Memory B cell (primary cell): Measurements from ENCODE around the gene XPNPEP3.
A peak's percentile ranks its signal among the peaks of the same experiment; 100 is the strongest.
"Not testable (repeated sequence)": the region's sequence is repeated elsewhere in the genome, so short reads cannot be mapped to it uniquely, and the experiment has no call there.

Experiments used
- ATAC-seq: fragments of 150-1000 bp; cut with Tn5 transposase; 2 replicates; pipeline ENCODE4 v1.10.0; 2021; ENCODE audit warnings: low read depth, mild to moderate bottlenecking, moderate library complexity
- DNase-seq, 2 donors: peaks; one replicate each; pipeline ENCODE4 v3.0.0; 2022; ENCODE audit warnings: low spot score in 2 of 2
- H3K27ac Mint-ChIP-seq: one replicate; pipeline ENCODE4 v1.8.0; 2022; ENCODE audit warnings: mild to moderate bottlenecking, moderate library complexity, mixed read lengths
- H3K27me3 Mint-ChIP-seq: one replicate; pipeline ENCODE4 v1.8.0; 2022; ENCODE audit warnings: mixed read lengths
- H3K36me3 Mint-ChIP-seq: one replicate; pipeline ENCODE4 v1.8.0; 2022; ENCODE audit warnings: mild to moderate bottlenecking, mixed read lengths
- H3K4me1 Mint-ChIP-seq: one replicate; pipeline ENCODE4 v1.8.0; 2022; ENCODE audit warnings: mixed read lengths
- H3K4me3 Mint-ChIP-seq: one replicate; pipeline ENCODE4 v1.8.0; 2022; ENCODE audit warnings: mild to moderate bottlenecking, moderate library complexity, mixed read lengths
- H3K9me3 Mint-ChIP-seq: one replicate; pipeline ENCODE4 v1.8.0; 2022; ENCODE audit warnings: mixed read lengths

The XPNPEP3 gene

GRCh38 chr22:40838486-40838885 lies 18.5 kb upstream of the XPNPEP3 start:
- peaks cover 35% of the 10 kb centered on the region for H3K36me3 Mint-ChIP-seq
- H3K9me3 Mint-ChIP-seq: no peaks in the 10 kb centered on the region
- no peak for DNase-seq
- no peak overlapping the region for H3K4me3 Mint-ChIP-seq
- no peaks in the 10 kb centered on the region for H3K27me3 Mint-ChIP-seq
- peaks cover 5% of the 10 kb centered on the region for H3K4me1 Mint-ChIP-seq
- no peak for ATAC-seq
- H3K27ac Mint-ChIP-seq: no peak overlapping the region

- Mint-ChIP-seq H3K9me3 (no peaks in the 10 kb centered on the region), H3K27ac (peak overlapping the region; percentile 55), H3K36me3 (peaks cover 31% of the 10 kb centered on the region), H3K4me1 (peaks cover 5% of the 10 kb centered on the region), H3K4me3 (no peak overlapping the region), H3K27me3 (no peaks in the 10 kb centered on the region)
- ATAC-seq (no peak), DNase-seq (no peak)
Observed at GRCh38 chr22:40844951-40845350, 12.0 kb upstream of the XPNPEP3 start.

- not testable (repeated sequence) for H3K27ac Mint-ChIP-seq, H3K27me3 Mint-ChIP-seq, DNase-seq, H3K9me3 Mint-ChIP-seq, H3K4me1 Mint-ChIP-seq, ATAC-seq, H3K4me3 Mint-ChIP-seq
- H3K36me3 Mint-ChIP-seq: peaks cover 27% of the 10 kb centered on the region
Observed at GRCh38 chr22:40845816-40846215, 11.1 kb upstream of the XPNPEP3 start.

- H3K27ac Mint-ChIP-seq: no peak overlapping the region
- H3K36me3 Mint-ChIP-seq: peaks cover 4% of the 10 kb centered on the region
- peaks cover 16% of the 10 kb centered on the region for H3K4me1 Mint-ChIP-seq
- no peak overlapping the region for H3K4me3 Mint-ChIP-seq
- ATAC-seq (no peak), DNase-seq (no peak)
- no peaks in the 10 kb centered on the region for H3K9me3 Mint-ChIP-seq
- H3K27me3 Mint-ChIP-seq: no peaks in the 10 kb centered on the region
Observed at GRCh38 chr22:40853333-40853732, 3.6 kb upstream of the XPNPEP3 start.

- H3K4me1 Mint-ChIP-seq: peaks cover 16% of the 10 kb centered on the region
- H3K9me3 Mint-ChIP-seq: no peaks in the 10 kb centered on the region
- H3K36me3 Mint-ChIP-seq: peaks cover 4% of the 10 kb centered on the region
- H3K27me3 Mint-ChIP-seq: no peaks in the 10 kb centered on the region
- no peak overlapping the region for H3K4me3 Mint-ChIP-seq
- DNase-seq: no peak
- no peak for ATAC-seq
- no peak overlapping the region for H3K27ac Mint-ChIP-seq
Observed at GRCh38 chr22:40853961-40854360, 3.0 kb upstream of the XPNPEP3 start.

GRCh38 chr22:40855071-40855978 lies 1.6 kb upstream of the XPNPEP3 start:
- H3K27me3 Mint-ChIP-seq: no peaks in the 10 kb centered on the region
- H3K4me1 Mint-ChIP-seq: peaks cover 16% of the 10 kb centered on the region
- H3K27ac Mint-ChIP-seq: peak overlapping the region; percentile 98
- H3K9me3 Mint-ChIP-seq: no peaks in the 10 kb centered on the region
- ATAC-seq: no peak
- peaks cover 2% of the 10 kb centered on the region for H3K36me3 Mint-ChIP-seq
- DNase-seq: no peak
- H3K4me3 Mint-ChIP-seq: peak overlapping the region; percentile 66

- Mint-ChIP-seq H3K36me3 (peaks cover 3% of the 10 kb centered on the region), H3K4me3 (peak overlapping the region; percentile 99), H3K27me3 (no peaks in the 10 kb centered on the region), H3K27ac (peak overlapping the region; percentile 98), H3K4me1 (peaks cover 16% of the 10 kb centered on the region), H3K9me3 (no peaks in the 10 kb centered on the region)
- DNase-seq: peak in 1 of 2 donors; percentile 9
- ATAC-seq: peak; percentile 7
Observed at GRCh38 chr22:40855979-40856512, 902 bp upstream of the XPNPEP3 start.

- ATAC-seq: no peak
- H3K27ac Mint-ChIP-seq: peak overlapping the region; percentile 98
- peaks cover 13% of the 10 kb centered on the region for H3K4me1 Mint-ChIP-seq
- DNase-seq: no peak
- H3K36me3 Mint-ChIP-seq: peaks cover 7% of the 10 kb centered on the region
- no peaks in the 10 kb centered on the region for H3K27me3 Mint-ChIP-seq
- H3K9me3 Mint-ChIP-seq: no peaks in the 10 kb centered on the region
- peak overlapping the region; percentile 99 for H3K4me3 Mint-ChIP-seq
Observed at GRCh38 chr22:40857309-40857855, 434 bp downstream of the XPNPEP3 start.

- peaks cover 11% of the 10 kb centered on the region for H3K4me1 Mint-ChIP-seq
- no peaks in the 10 kb centered on the region for H3K27me3 Mint-ChIP-seq
- no peaks in the 10 kb centered on the region for H3K9me3 Mint-ChIP-seq
- H3K27ac Mint-ChIP-seq: peak within 1 kb of the TSS; percentile 37
- peaks cover 9% of the 10 kb centered on the region for H3K36me3 Mint-ChIP-seq
- ATAC-seq (no peak), DNase-seq (no peak)
- H3K4me3 Mint-ChIP-seq: no peak within 1 kb of the TSS
Observed at GRCh38 chr22:40862013-40862412, 5.1 kb downstream of the XPNPEP3 start, which contains the start of gene DNAJB7. TSS of gene DNAJB7 (minus strand) at chr22:40862113. CDS start at chr22:40861994, 119 bp downstream.

GRCh38 chr22:40862537-40862936 lies 5.6 kb downstream of the XPNPEP3 start:
- Mint-ChIP-seq H3K4me1 (peaks cover 9% of the 10 kb centered on the region), H3K36me3 (peaks cover 9% of the 10 kb centered on the region), H3K27ac (peak overlapping the region; percentile 37), H3K27me3 (no peaks in the 10 kb centered on the region), H3K4me3 (no peak overlapping the region), H3K9me3 (no peaks in the 10 kb centered on the region)
- DNase-seq: no peak
- no peak for ATAC-seq

GRCh38 chr22:40867109-40867508 lies 10.2 kb downstream of the XPNPEP3 start:
- no peak for ATAC-seq

GRCh38 chr22:40868379-40868778 lies 11.4 kb downstream of the XPNPEP3 start:
- H3K4me1 Mint-ChIP-seq, H3K4me3 Mint-ChIP-seq, DNase-seq, H3K27me3 Mint-ChIP-seq, H3K27ac Mint-ChIP-seq, ATAC-seq, H3K36me3 Mint-ChIP-seq, H3K9me3 Mint-ChIP-seq: not testable (repeated sequence)

More at GRCh38 chr22:40867109-40867508, 10.2 kb downstream of the XPNPEP3 start:
- Mint-ChIP-seq H3K36me3 (peaks cover 7% of the 10 kb centered on the region), H3K27ac (no peak overlapping the region), H3K4me3 (no peak overlapping the region), H3K9me3 (no peaks in the 10 kb centered on the region), H3K4me1 (peaks cover 8% of the 10 kb centered on the region), H3K27me3 (no peaks in the 10 kb centered on the region)
- no peak for DNase-seq

- Mint-ChIP-seq H3K9me3 (no peaks in the 10 kb centered on the region), H3K36me3 (peaks cover 4% of the 10 kb centered on the region)
- no peak for ATAC-seq
Observed at GRCh38 chr22:40874016-40874415, 17.1 kb downstream of the XPNPEP3 start.

GRCh38 chr22:40875111-40875510 lies 18.2 kb downstream of the XPNPEP3 start:
- no peak overlapping the region for H3K27ac Mint-ChIP-seq
- no peak for DNase-seq
- H3K4me1 Mint-ChIP-seq: no peaks in the 10 kb centered on the region
- H3K4me3 Mint-ChIP-seq: no peak overlapping the region
- H3K9me3 Mint-ChIP-seq: no peaks in the 10 kb centered on the region
- no peaks in the 10 kb centered on the region for H3K27me3 Mint-ChIP-seq
- no peak for ATAC-seq
- peaks cover 4% of the 10 kb centered on the region for H3K36me3 Mint-ChIP-seq

More at GRCh38 chr22:40874016-40874415, 17.1 kb downstream of the XPNPEP3 start:
- H3K4me3 Mint-ChIP-seq: no peak overlapping the region
- H3K27ac Mint-ChIP-seq: no peak overlapping the region
- DNase-seq: no peak
- no peaks in the 10 kb centered on the region for H3K4me1 Mint-ChIP-seq
- H3K27me3 Mint-ChIP-seq: no peaks in the 10 kb centered on the region
